GM12878 (cell line): ENCODE results near the gene TADA1. TPM values are rescaled to one million over a fixed set of nuclear protein-coding genes. Genes with fewer than 3 reads are reported as not detected.

Source experiments
- ATAC-seq: fragments of 200-7000 bp; cut with Tn5 transposase; 3 replicates; pipeline ENCODE4 v1.9.1; 2020; ENCODE audit warnings: mild to moderate bottlenecking, moderate library complexity
- BruUV-seq: library from RNA; stranded (reverse); fragments of 400-500 nt; replicated peaks from 2 replicates; lab custom pipeline; 2021; lab: Mats Ljungman, UMichigan
- CTCF ChIA-PET: fragments of 300-600 bp; sonication (Branson Sonifier 250); formaldehyde crosslinking; extraction: SDS; loops from one replicate; lab custom pipeline; 2021; ENCODE audit warnings: inconsistent platforms; lab: Yijun Ruan, JAX
- POLR2A ChIA-PET: fragments of 350-600 bp; formaldehyde crosslinking; extraction: SDS; loops from one replicate; lab custom pipeline; 2021; ENCODE audit warnings: inconsistent platforms; lab: Charles Lee
- RAD21 ChIA-PET: fragments of 300-600 bp; sonication (Branson Sonifier 250); formaldehyde crosslinking; loops from one replicate; lab custom pipeline; 2023; ENCODE audit warnings: antibody characterized with exemption; ENCODE audit not compliant: unreplicated experiment; lab: Charles Lee
- SMC1A ChIA-PET: fragments of 300-600 bp; sonication (Branson Sonifier 250); formaldehyde crosslinking; loops from one replicate; lab custom pipeline; 2023; ENCODE audit not compliant: unreplicated experiment, uncharacterized antibody; lab: Charles Lee
- DNase-seq: peaks from one replicate; pipeline ENCODE4 v3.0.0-alpha.2; 2011; ENCODE audit warnings: low read depth, low spot score
- FAIRE-seq: peaks from 3 replicates; lab custom pipeline; 2011; peaks lifted over from hg19 to GRCh38; lab: Jason Lieb, UNC
- H2AFZ ChIP-seq: 2 replicates; pipeline ENCODE4 v1.6.0; 2011; ENCODE audit warnings: low read depth, low read length, control low read depth; ENCODE audit not compliant: control insufficient read depth
- H3K27ac ChIP-seq: 2 replicates; pipeline ENCODE4 v1.5.1; 2011; ENCODE audit warnings: control low read depth; ENCODE audit not compliant: control insufficient read depth, insufficient read depth
- H3K27me3 ChIP-seq, 2 experiments: replicated peaks in 1 of 2; 2 replicates each; pipeline versions ENCODE4 v1.6.0 to v1.6.1; 2011; ENCODE audit warnings: low read length in 1 of 2; ENCODE audit not compliant: control insufficient read depth in 2 of 2, insufficient read depth in 2 of 2
- H3K36me3 ChIP-seq, 2 experiments: 2 replicates each; pipeline ENCODE4 v1.5.1; 2011; ENCODE audit warnings: low read length in 1 of 2; ENCODE audit not compliant: control insufficient read depth in 2 of 2, insufficient read depth in 2 of 2
- H3K4me1 ChIP-seq: 2 replicates; pipeline ENCODE4 v1.6.1; 2011; ENCODE audit warnings: mild to moderate bottlenecking, low read length, moderate library complexity, mixed read lengths; ENCODE audit not compliant: control insufficient read depth, insufficient read depth
- H3K4me2 ChIP-seq: 2 replicates; pipeline ENCODE4 v1.6.0; 2011; ENCODE audit warnings: control low read depth; ENCODE audit not compliant: control insufficient read depth, insufficient read depth
- H3K4me3 ChIP-seq: fragments of 200-600 bp; sonication (generic); 2 replicates; pipeline ENCODE4 v1.5.1; 2016
- H3K79me2 ChIP-seq: 2 replicates; pipeline ENCODE4 v1.6.0; 2011; ENCODE audit warnings: low read length; ENCODE audit not compliant: control insufficient read depth, insufficient read depth
- H3K9ac ChIP-seq: 2 replicates; pipeline ENCODE4 v1.8.0; 2011; ENCODE audit warnings: low read length, control low read depth, mixed read lengths; ENCODE audit not compliant: control insufficient read depth, insufficient read depth
- H3K9me3 ChIP-seq: replicated peaks from 3 replicates; pipeline ENCODE4 v1.5.1; 2011; ENCODE audit warnings: mild to moderate bottlenecking, low read length; ENCODE audit not compliant: control insufficient read depth, insufficient read depth
- H4K20me1 ChIP-seq: 2 replicates; pipeline ENCODE4 v1.6.0; 2011; ENCODE audit not compliant: control insufficient read depth, insufficient read depth
- JUND ChIP-seq: IDR thresholded peaks from 2 replicates; pipeline ENCODE4 v1.6.1; 2012; ENCODE audit warnings: low read depth, mild to moderate bottlenecking, low read length, improper control_type of control experiment, moderate library complexity
- KAT2A ChIP-seq: conservative IDR thresholded peaks from 2 replicates; pipeline ENCODE4 v1.6.1; 2011; ENCODE audit warnings: low read depth, low read length; ENCODE audit not compliant: control insufficient read depth
- NFIC ChIP-seq: IDR thresholded peaks from 2 replicates; pipeline ENCODE4 v1.6.1; 2012; ENCODE audit warnings: low read depth, mild to moderate bottlenecking, inconsistent platforms, low read length, moderate library complexity
- RAD21 ChIP-seq: IDR thresholded peaks from 2 replicates; pipeline ENCODE4 v1.6.1; 2011; ENCODE audit warnings: mild to moderate bottlenecking, low read depth, low read length, moderate library complexity; ENCODE audit not compliant: insufficient read depth
- RELA ChIP-seq: fragments of 450-650 bp; IDR thresholded peaks from 2 replicates; pipeline ENCODE4 v1.8.0; 2014; ENCODE audit warnings: borderline replicate concordance; ENCODE audit not compliant: partially characterized antibody
- SMAD5 ChIP-seq: IDR thresholded peaks from 2 replicates; pipeline ENCODE4 v1.6.1; 2016; ENCODE audit warnings: antibody characterized with exemption, low read depth
- SRF ChIP-seq, 2 experiments: IDR thresholded peaks; 2 replicates each; pipeline ENCODE4 v1.6.1; 2011; ENCODE audit warnings: low read depth in 2 of 2, low read length in 2 of 2, mild to moderate bottlenecking in 1 of 2, moderate library complexity in 1 of 2
- STAT1 ChIP-seq: fragments of 450-650 bp; conservative IDR thresholded peaks from 2 replicates; pipeline ENCODE4 v1.6.1; 2014; ENCODE audit warnings: antibody characterized with exemption, mild to moderate bottlenecking
- TCF12 ChIP-seq: IDR thresholded peaks from 2 replicates; pipeline ENCODE4 v1.6.1; 2011; ENCODE audit warnings: low read depth, mild to moderate bottlenecking, low read length
- ZNF384 ChIP-seq: IDR thresholded peaks from 2 replicates; pipeline ENCODE4 v1.6.1; 2012; ENCODE audit warnings: low read depth, mild to moderate bottlenecking, low read length, improper control_type of control experiment, borderline replicate concordance
- WGBS: methylation state at CpG from one replicate; pipeline ENCODE4 v1.1.6; 2016; ENCODE audit warnings: low lambda C conversion rate; ENCODE audit not compliant: insufficient replicate concordance, insufficient coverage; ENCODE audit errors: missing lambda C conversion rate; 5-methylcytosine and 5-hydroxymethylcytosine counted together
- in situ Hi-C: fragments of 300-500 bp; cut with MboI; formaldehyde crosslinking; loops from 9 replicates; pipeline ENCODE4 v1.14.3; 2018; ENCODE audit warnings: mixed read lengths
- intact Hi-C: fragments of 100-400 bp; cut with micrococcal nuclease; formaldehyde crosslinking; loops from one replicate; pipeline ENCODE4 v1.14.2; 2022; ENCODE audit not compliant: unreplicated experiment
- polyA plus RNA-seq, 11 experiments: library from polyadenylated mRNA; depleted of rRNA in 4 of 11; unstranded in 6 of 11; stranded (reverse) in 5 of 11; fragments of >200 nt; fragmentation: Nextera tagmentation in 4 of 11; fragmentation: Illumina TruSeq in 1 of 11; extraction: Ambion mirVana in 4 of 11; extraction: Trizol in 1 of 11; gene quantifications; 1 replicate in 1 of 11; 2 replicates in 10 of 11; pipeline versions ENCODE4 v1.2.1 to v1.2.3, GENCODE V29; 2011 to 2016; ENCODE audit warnings: inconsistent platforms in 2 of 11, missing spikeins in 2 of 11, low read depth in 1 of 11
- total RNA-seq, 4 experiments: library from RNA; depleted of rRNA in 3 of 4; stranded (reverse); fragments of >200 nt in 3 of 4; fragmentation: Illumina TruSeq in 1 of 4; extraction: Trizol in 1 of 4; gene quantifications; 2 replicates each; pipeline versions ENCODE4 v1.2.1 to v1.2.3, GENCODE V29; 2013 to 2021
- TF ChIP-seq, protein P1 (sequence below): IDR thresholded peaks from 2 replicates; pipeline ENCODE4 v1.6.1; 2012; ENCODE audit warnings: mild to moderate bottlenecking, low read depth, low read length
- TF ChIP-seq, protein P2 (sequence below): IDR thresholded peaks from 2 replicates; pipeline ENCODE4 v1.6.1; 2012; ENCODE audit warnings: improper control_type of control experiment, low read depth, low read length; ENCODE audit not compliant: insufficient replicate concordance

The TADA1 gene
- total and polyA plus RNA-seq, 10 of the 15 experiments (the other 5 are each of a cell fraction or from before 2014, with no cell fraction given): 15.2 to 38.6 (median 26.5) TPM

DNA sequence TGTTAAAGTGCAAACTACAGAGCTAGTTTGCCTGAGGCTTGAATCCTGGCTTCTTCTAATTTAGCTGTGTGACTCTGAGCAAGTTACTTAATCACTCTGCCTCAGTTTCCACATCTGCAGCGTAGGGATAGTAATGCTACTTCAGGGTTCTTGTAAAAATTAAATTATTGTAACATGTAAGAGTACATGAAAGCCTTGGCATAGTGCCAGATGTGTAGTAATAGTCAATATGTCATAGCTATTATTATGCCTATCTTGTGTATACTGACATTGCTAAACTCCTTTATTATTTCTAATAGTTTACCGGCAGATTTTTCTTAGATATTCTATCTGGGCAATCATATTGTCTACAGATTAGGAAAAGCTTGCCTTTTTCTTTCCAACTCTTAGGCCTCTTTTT lies 6.8 kb upstream of the TADA1 start:
- H3K9ac ChIP-seq: no peak overlapping the region
- H2AFZ ChIP-seq: no peak overlapping the region
- H3K4me3 ChIP-seq: no peak overlapping the region
- SMC1A ChIA-PET: interaction anchor here (0.8 to 3.4 kb wide), 3 partner anchors 27 to 176 kb away, joined by 3 to 12 read pairs (median 3); no protein-coding TSS in a partner anchor
- H3K27me3 ChIP-seq: peaks cover 0 to 4% of the 10 kb centered on the region in 2 experiments; a peak in 1 of 4 replicates
- 2% methylated on average over 2 of the region's 2 CpGs for WGBS
- H3K79me2 ChIP-seq: no peaks in the 10 kb centered on the region
- H3K4me1 ChIP-seq: peaks cover 7% of the 10 kb centered on the region; the same call in 1 of the 2 replicates
- in situ Hi-C loops (no loop called here), intact Hi-C loops (no loop called here)
- no peaks in the 10 kb centered on the region for H4K20me1 ChIP-seq
- H3K4me2 ChIP-seq: no peak overlapping the region
- POLR2A ChIA-PET: interaction anchor here (1.0 kb wide), 1 partner anchor 14 kb away, joined by 3 read pairs; no protein-coding TSS in a partner anchor
- no peak overlapping the region for H3K27ac ChIP-seq
- RAD21 ChIA-PET: interaction anchor here (1.8 kb wide), 1 partner anchor 26 kb away, joined by 4 read pairs; no protein-coding TSS in a partner anchor
- H3K9me3 ChIP-seq: no peaks in the 10 kb centered on the region
- no peak for TF ChIP-seq TCF12
- TF ChIP-seq, protein P1, sequence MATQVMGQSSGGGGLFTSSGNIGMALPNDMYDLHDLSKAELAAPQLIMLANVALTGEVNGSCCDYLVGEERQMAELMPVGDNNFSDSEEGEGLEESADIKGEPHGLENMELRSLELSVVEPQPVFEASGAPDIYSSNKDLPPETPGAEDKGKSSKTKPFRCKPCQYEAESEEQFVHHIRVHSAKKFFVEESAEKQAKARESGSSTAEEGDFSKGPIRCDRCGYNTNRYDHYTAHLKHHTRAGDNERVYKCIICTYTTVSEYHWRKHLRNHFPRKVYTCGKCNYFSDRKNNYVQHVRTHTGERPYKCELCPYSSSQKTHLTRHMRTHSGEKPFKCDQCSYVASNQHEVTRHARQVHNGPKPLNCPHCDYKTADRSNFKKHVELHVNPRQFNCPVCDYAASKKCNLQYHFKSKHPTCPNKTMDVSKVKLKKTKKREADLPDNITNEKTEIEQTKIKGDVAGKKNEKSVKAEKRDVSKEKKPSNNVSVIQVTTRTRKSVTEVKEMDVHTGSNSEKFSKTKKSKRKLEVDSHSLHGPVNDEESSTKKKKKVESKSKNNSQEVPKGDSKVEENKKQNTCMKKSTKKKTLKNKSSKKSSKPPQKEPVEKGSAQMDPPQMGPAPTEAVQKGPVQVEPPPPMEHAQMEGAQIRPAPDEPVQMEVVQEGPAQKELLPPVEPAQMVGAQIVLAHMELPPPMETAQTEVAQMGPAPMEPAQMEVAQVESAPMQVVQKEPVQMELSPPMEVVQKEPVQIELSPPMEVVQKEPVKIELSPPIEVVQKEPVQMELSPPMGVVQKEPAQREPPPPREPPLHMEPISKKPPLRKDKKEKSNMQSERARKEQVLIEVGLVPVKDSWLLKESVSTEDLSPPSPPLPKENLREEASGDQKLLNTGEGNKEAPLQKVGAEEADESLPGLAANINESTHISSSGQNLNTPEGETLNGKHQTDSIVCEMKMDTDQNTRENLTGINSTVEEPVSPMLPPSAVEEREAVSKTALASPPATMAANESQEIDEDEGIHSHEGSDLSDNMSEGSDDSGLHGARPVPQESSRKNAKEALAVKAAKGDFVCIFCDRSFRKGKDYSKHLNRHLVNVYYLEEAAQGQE: no peak
- no peak for TF ChIP-seq STAT1
- no peak for TF ChIP-seq JUND
- TF ChIP-seq SRF (IDR thresholded peaks at IDR 0.05; ENCODE audit: low read depth in 2 of 2, low read length in 2 of 2): no peak
- TF ChIP-seq, protein P2, sequence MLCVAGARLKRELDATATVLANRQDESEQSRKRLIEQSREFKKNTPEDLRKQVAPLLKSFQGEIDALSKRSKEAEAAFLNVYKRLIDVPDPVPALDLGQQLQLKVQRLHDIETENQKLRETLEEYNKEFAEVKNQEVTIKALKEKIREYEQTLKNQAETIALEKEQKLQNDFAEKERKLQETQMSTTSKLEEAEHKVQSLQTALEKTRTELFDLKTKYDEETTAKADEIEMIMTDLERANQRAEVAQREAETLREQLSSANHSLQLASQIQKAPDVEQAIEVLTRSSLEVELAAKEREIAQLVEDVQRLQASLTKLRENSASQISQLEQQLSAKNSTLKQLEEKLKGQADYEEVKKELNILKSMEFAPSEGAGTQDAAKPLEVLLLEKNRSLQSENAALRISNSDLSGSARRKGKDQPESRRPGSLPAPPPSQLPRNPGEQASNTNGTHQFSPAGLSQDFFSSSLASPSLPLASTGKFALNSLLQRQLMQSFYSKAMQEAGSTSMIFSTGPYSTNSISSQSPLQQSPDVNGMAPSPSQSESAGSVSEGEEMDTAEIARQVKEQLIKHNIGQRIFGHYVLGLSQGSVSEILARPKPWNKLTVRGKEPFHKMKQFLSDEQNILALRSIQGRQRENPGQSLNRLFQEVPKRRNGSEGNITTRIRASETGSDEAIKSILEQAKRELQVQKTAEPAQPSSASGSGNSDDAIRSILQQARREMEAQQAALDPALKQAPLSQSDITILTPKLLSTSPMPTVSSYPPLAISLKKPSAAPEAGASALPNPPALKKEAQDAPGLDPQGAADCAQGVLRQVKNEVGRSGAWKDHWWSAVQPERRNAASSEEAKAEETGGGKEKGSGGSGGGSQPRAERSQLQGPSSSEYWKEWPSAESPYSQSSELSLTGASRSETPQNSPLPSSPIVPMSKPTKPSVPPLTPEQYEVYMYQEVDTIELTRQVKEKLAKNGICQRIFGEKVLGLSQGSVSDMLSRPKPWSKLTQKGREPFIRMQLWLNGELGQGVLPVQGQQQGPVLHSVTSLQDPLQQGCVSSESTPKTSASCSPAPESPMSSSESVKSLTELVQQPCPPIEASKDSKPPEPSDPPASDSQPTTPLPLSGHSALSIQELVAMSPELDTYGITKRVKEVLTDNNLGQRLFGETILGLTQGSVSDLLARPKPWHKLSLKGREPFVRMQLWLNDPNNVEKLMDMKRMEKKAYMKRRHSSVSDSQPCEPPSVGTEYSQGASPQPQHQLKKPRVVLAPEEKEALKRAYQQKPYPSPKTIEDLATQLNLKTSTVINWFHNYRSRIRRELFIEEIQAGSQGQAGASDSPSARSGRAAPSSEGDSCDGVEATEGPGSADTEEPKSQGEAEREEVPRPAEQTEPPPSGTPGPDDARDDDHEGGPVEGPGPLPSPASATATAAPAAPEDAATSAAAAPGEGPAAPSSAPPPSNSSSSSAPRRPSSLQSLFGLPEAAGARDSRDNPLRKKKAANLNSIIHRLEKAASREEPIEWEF: no peak
- TF ChIP-seq NFIC: no peak
- TF ChIP-seq KAT2A: no peak
- no peak for TF ChIP-seq SMAD5
- TF ChIP-seq ZNF384: no peak
- TF ChIP-seq RAD21: no peak
- TF ChIP-seq RELA: no peak
- DNase-seq: no peak
- no TSS peak for BruUV-seq
- CTCF ChIA-PET: interaction anchor here (1.1 to 4.2 kb wide), 5 partner anchors 12 to 959 kb away, joined by 3 to 31 read pairs (median 5); no protein-coding TSS in a partner anchor
- H3K36me3 ChIP-seq: no peaks in the 10 kb centered on the region
- FAIRE-seq: no peak
- ATAC-seq: no peak
